DND-41 (cell line): ENCODE measurements around the gene MIPEP.
"Not testable (repeated sequence)": the region's sequence is repeated elsewhere in the genome, so short reads cannot be mapped to it uniquely, and the experiment has no call there.

Experiments
- ATAC-seq: fragments of 200-7000 bp; cut with Tn5 transposase; 3 replicates; pipeline ENCODE4 v1.9.1; 2021; ENCODE audit warnings: low read depth; ENCODE audit not compliant: insufficient read depth
- DNase-seq: peaks from one replicate; pipeline ENCODE4 v3.0.0-alpha.2; 2020
- H2AFZ ChIP-seq: 2 replicates; pipeline ENCODE4 v1.6.0; 2012; ENCODE audit warnings: low read depth, low read length
- H3K27ac ChIP-seq: 2 replicates; pipeline ENCODE4 v1.5.1; 2012; ENCODE audit warnings: low read length, inconsistent platforms
- H3K27me3 ChIP-seq: fragments of 200-600 bp; sonication (generic); 2 replicates; pipeline ENCODE4 v1.6.0; 2012; ENCODE audit warnings: low read length, mild to moderate bottlenecking, inconsistent platforms; ENCODE audit not compliant: insufficient read depth, poor library complexity
- H3K36me3 ChIP-seq: 2 replicates; pipeline ENCODE4 v1.5.1; 2012; ENCODE audit warnings: low read length, inconsistent platforms; ENCODE audit not compliant: insufficient read depth
- H3K4me1 ChIP-seq: 2 replicates; pipeline ENCODE4 v1.5.1; 2012; ENCODE audit warnings: mild to moderate bottlenecking, low read length; ENCODE audit not compliant: insufficient read depth
- H3K4me2 ChIP-seq: 2 replicates; pipeline ENCODE4 v1.6.0; 2012; ENCODE audit warnings: mild to moderate bottlenecking, moderate library complexity, low read length, inconsistent platforms; ENCODE audit not compliant: insufficient read depth
- H3K4me3 ChIP-seq, 2 experiments: fragments of 200-600 bp in 1 of 2; shearing (Covaris generic) in 1 of 2; 2 replicates each; pipeline ENCODE4 v1.5.1; 2012 to 2016; ENCODE audit warnings: inconsistent platforms in 2 of 2, low read length in 2 of 2, mild to moderate bottlenecking in 2 of 2, low read depth in 1 of 2, moderate library complexity in 1 of 2
- H3K79me2 ChIP-seq: 2 replicates; pipeline ENCODE4 v1.6.0; 2012; ENCODE audit warnings: low read length, inconsistent platforms; ENCODE audit not compliant: insufficient read depth
- H3K9ac ChIP-seq: 2 replicates; pipeline ENCODE4 v1.6.0; 2012; ENCODE audit warnings: low read depth, mild to moderate bottlenecking, inconsistent platforms, low read length, moderate library complexity
- H3K9me3 ChIP-seq: 2 replicates; pipeline ENCODE4 v1.5.1; 2012; ENCODE audit warnings: low read length, moderate library complexity, mild to moderate bottlenecking, inconsistent platforms; ENCODE audit not compliant: insufficient read depth, severe bottlenecking
- H4K20me1 ChIP-seq: 2 replicates; pipeline ENCODE4 v1.6.0; 2012; ENCODE audit warnings: low read length; ENCODE audit not compliant: insufficient read depth
- CTCF ChIP-seq: IDR thresholded peaks from 2 replicates; pipeline ENCODE4 v1.5.1; 2012; ENCODE audit warnings: borderline replicate concordance, low read length, moderate library complexity, mild to moderate bottlenecking; ENCODE audit not compliant: poor library complexity, severe bottlenecking; ENCODE audit errors: extremely low read depth
- EZH2 ChIP-seq: IDR thresholded peaks from 3 replicates; pipeline ENCODE4 v1.6.1; 2012; ENCODE audit warnings: borderline replicate concordance, low read depth, mild to moderate bottlenecking, moderate library complexity, low read length, inconsistent platforms; ENCODE audit not compliant: severe bottlenecking

Gene MIPEP

GRCh38 chr13:23763318-23763717 is 125.9 kb downstream of the MIPEP start:
- ATAC-seq, result no peak
- Histone ChIP-seq H4K20me1 (no peaks in the 10 kb centered on the region), H3K9me3 (no peaks in the 10 kb centered on the region), H3K27ac (no peak overlapping the region), H3K4me2 (no peak overlapping the region), H3K4me3 (no peak overlapping the region), H3K36me3 (0 out of 2 replicates have a peak, but pooled peaks cover 3% of the 10 kb centered on the region), H3K4me1 (no peaks in the 10 kb centered on the region), H3K79me2 (no peaks in the 10 kb centered on the region), H2AFZ (no peak overlapping the region), H3K9ac (no peak overlapping the region), H3K27me3 (no peaks in the 10 kb centered on the region)
- no peak for TF ChIP-seq CTCF
- TF ChIP-seq EZH2, result no peak
- DNase-seq, result no peak

GRCh38 chr13:23761760-23762159 is 127.4 kb downstream of the MIPEP start:
- H2AFZ ChIP-seq, ATAC-seq, H3K27me3 ChIP-seq, H3K9ac ChIP-seq, H3K79me2 ChIP-seq, DNase-seq, H3K4me3 ChIP-seq, H3K27ac ChIP-seq, H3K9me3 ChIP-seq, H3K4me1 ChIP-seq, H4K20me1 ChIP-seq, H3K4me2 ChIP-seq, H3K36me3 ChIP-seq: not testable (repeated sequence)

GRCh38 chr13:23760000-23760399 is 129.2 kb downstream of the MIPEP start:
- ATAC-seq (no peak), DNase-seq (no peak)
- Histone ChIP-seq H3K4me1 (no peaks in the 10 kb centered on the region), H4K20me1 (no peaks in the 10 kb centered on the region), H3K4me3 (no peak overlapping the region), H3K27ac (no peak overlapping the region), H3K79me2 (no peaks in the 10 kb centered on the region), H3K36me3 (0 out of 2 replicates have a peak, but pooled peaks cover 5% of the 10 kb centered on the region), H3K4me2 (no peak overlapping the region), H3K9ac (no peak overlapping the region), H3K27me3 (no peaks in the 10 kb centered on the region), H2AFZ (no peak overlapping the region), H3K9me3 (no peaks in the 10 kb centered on the region)
- TF ChIP-seq CTCF (no peak), EZH2 (no peak)

- Histone ChIP-seq H3K36me3 (0 out of 2 replicates have a peak, but pooled peaks cover 6% of the 10 kb centered on the region), H3K9ac (no peak overlapping the region), H3K4me3 (no peak overlapping the region), H4K20me1 (no peaks in the 10 kb centered on the region), H2AFZ (no peak overlapping the region), H3K9me3 (no peaks in the 10 kb centered on the region), H3K4me2 (no peak overlapping the region), H3K27ac (no peak overlapping the region), H3K27me3 (no peaks in the 10 kb centered on the region), H3K4me1 (no peaks in the 10 kb centered on the region), H3K79me2 (no peaks in the 10 kb centered on the region)
- ATAC-seq (no peak), DNase-seq (no peak)
- no peak for TF ChIP-seq EZH2
- TF ChIP-seq CTCF, result no peak
Measured at GRCh38 chr13:23758798-23759527, 130.2 kb downstream of the MIPEP start.
